Frontal cortex (tissue), 4 donors: Measurements from ENCODE around the gene RBKS. TPM values are rescaled to one million over a fixed set of nuclear protein-coding genes. Genes with fewer than 3 reads are reported as not detected.
A peak's percentile ranks its signal among the peaks of the same experiment; 100 is the strongest.
"Not testable (repeated sequence)": the region's sequence is repeated elsewhere in the genome, so short reads cannot be mapped to it uniquely, and the experiment has no call there.

Experiments used
- DNase-seq, 2 donors: peaks; one replicate each; pipeline ENCODE4 v3.0.0; 2012; ENCODE audit warnings: low spot score in 2 of 2
- FAIRE-seq: peaks from 2 replicates; lab custom pipeline; 2012; peaks lifted over from hg19 to GRCh38; lab: Jason Lieb, UNC
- total RNA-seq: library from RNA; depleted of rRNA; stranded (reverse); fragments of >200 nt; gene quantifications from one replicate; pipeline ENCODE4 v1.2.3, GENCODE V29; 2014
- donor health status: control.
- donor health status: control.
- donor health status: control.

The RBKS gene
- total RNA-seq, 1 donor from 2014 or later = 3.7 TPM

DNA sequence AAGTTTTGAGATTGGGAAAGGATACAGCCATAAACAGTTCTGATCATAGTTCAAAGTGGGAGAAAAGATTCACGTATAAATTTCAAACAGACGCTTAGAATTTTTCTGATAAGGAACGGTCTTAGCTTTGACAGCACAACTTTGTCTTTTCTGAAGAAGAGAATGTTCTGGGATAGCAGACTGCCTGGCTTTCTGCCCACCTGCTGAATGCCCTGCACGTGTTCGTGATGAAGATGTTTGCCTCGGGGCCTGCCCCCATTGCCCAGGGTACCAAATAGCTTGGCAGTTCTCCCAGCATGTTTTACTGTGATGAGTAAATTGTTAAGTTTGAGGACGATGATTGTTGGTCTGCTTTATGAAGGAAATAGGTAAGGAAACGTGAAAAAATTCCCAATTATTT lies 114.1 kb downstream of the RBKS start:
- FAIRE-seq (no peak), DNase-seq (no peak)

DNA sequence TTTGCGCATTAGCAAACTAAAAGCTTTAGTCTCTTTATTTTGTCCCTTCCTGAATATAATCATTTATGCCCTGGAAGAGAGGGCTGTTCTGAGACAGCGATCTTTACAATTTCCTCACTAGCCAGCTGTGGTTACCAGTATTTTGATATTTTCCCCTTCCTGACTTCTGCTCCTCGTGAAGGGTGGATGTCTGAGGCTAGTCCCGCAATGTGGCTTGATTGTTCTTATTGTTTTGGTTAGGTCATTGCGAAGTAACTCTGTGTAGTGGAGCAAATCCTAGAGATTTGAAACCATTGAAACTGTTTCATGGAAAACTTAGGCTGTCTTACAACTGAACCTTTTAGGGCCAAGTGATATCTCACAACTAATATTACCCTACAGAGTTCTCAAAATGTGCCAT lies 116.2 kb downstream of the RBKS start:
- FAIRE-seq (no peak), DNase-seq (no peak)

DNA sequence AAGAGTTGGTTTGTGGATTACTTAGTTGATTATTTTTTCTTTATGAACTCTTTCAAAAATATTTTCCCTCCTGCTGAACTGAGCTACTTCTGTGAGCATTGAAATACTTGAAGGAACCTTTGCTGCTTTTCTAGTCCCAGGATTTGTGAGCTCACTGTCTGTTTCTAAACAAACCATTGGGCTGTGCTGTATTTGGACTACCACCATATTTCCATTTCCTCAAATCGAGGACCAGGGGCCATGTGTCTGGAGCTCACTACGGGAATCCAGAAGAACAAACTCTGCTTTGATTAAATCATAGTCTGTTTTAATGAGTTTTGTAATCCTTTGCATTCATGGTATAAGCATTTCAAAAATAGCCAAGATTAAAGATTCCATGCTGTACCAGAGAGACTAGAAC lies 117.4 kb downstream of the RBKS start:
- FAIRE-seq = no peak
- no peak for DNase-seq

DNA sequence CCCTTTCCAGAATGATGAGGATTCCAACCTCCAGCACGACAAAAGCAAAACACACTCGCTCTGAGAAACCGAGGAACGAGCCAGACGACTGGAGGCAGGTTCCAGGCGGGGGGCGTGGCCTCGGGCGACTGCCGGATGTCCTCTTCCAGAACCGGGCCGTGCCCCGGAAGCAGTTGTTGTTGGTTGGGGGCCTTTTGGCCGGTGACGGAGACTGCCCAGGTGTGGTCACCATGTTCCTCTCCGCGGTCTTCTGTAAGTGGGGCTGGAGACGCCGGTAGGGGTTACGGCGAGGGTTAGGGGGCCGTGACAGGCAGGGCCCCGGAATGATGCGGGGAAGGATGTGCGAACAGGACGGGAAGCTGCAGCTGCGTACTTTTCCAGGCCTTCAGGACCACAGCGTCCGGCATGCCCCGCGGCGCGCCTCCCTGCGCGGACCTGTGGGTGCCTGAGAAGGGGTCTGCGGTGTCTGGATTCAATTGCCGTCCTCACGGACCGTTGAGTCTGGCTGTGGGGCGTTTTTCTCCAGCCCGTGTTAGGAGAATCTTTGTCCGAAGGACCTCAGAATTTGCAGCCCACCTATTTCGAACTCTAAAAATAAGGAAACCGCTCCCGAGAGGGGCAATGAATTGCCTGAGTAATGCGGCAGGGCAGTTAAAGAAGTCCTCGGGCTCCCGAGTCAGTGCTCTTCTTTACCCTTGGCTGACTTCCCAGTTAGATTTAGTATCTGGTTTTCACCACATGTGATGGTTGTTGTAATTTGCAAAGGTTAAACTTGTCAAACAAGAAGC lies 118.4 kb downstream of the RBKS start, which contains the start of gene MRPL33:
TSS of gene MRPL33 (plus strand) at position 172 of the 788 bp plus-strand sequence. CDS start at position 231, 59 bp downstream.
- DNase-seq = peak; percentile 80 to 92
- no peak for FAIRE-seq

DNA sequence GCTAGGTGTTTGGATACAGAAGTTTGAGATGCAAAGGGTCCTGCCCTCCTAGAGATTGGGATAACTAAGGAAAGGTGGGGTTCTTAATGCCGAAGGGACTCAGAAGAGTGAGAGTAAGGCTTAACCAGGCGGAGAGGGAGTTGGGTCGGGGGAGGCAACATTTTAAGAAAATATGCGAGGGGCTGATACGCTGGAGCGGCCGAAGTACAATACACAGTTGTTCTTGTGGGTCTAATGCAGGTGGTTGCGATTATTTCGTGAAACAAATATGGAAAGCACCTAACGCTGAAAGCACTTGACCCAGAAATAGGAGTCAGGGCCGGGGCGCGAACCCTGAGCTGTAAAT lies 119.0 kb downstream of the RBKS start:
- DNase-seq = no peak
- FAIRE-seq = no peak

DNA sequence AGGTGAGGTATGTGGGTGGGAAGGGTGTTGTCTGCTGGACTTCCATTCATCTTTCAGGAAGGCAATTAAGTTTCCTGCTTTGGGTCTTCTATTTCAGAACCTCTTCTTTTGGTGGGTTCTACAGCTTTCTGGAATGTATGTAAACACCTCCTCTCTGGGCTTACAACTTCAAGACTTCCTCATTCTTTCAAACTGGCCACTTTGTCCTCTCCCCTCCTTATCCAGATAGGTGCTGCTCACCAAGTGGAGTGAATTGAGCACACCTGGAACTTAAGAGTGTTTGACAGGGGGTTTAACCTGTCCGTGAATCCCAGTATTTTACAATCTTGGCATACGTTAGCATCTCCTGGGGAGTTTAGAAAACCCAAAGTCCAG lies 123.9 kb downstream of the RBKS start:
- no peak for FAIRE-seq
- no peak for DNase-seq

DNA sequence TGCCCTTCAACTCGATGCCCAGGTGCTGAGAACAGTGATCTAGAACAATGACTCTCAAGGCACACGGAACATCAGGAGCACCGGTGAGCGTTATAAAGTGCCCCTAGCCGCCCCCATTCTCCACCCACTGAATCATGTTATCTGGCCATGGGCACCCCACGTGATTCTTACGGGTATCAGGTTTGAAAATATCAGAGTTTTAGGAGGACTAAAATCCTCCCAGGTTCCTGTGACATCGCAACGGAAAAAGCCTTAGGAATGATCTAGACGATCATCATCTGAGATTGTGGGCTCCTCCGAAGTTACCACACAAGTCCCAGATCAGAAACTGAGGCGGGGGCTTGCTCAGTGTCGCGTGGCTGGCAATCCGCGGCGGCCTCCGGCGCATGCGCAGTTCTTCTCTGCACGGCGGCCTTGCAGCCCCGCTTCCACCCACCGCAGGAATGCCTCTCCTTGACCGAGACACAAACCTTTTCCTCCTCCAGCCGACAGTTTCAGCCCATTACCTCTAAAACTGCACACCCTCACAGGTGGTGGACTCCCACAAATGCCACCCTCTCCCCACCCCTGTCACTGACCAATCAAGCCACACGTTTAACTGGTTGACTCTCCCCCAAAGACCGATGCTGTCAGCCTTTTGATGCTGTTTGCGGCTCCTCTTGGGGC lies 124.4 kb downstream of the RBKS start:
- FAIRE-seq (no peak), DNase-seq (peak in 1 of 2 donors; percentile 36)

DNA sequence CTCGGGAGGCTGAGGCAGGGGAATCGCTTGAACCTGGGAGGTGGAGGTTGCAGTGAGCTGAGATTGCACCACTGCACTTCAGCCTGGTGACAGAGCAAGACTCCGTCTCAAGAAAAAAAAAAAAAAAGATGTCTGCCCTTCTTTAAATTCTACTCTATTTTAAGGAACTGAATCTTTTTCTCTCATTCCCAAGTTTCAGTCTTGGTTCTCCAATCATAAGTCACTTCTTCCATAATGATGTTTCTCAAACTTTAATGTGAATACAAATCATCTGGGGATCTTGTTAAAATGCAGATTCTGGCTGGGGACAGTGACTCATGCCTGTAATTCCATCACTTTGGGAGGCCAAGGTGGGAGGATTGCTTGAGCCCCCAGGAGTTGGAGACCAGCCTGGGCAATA lies 125.7 kb downstream of the RBKS start:
- not testable (repeated sequence) for FAIRE-seq, DNase-seq

DNA sequence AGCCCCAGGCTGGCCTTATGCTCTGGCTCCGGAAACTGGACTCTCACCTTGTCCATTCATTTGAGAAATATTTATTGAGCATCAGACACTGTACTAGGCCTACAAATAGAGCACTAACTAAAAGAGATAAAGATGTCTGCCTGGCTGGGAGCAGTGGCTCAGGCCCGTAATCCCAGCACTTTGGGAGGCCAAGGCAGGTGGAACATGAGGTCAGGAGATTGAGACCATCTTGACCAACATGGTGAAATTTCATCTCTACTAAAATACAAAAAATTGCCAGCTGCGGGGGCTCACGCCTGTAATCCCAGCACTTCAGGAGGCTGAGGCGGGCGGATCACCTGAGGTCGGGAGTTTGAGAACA lies 126.3 kb downstream of the RBKS start:
- DNase-seq (no peak), FAIRE-seq (no peak)

DNA sequence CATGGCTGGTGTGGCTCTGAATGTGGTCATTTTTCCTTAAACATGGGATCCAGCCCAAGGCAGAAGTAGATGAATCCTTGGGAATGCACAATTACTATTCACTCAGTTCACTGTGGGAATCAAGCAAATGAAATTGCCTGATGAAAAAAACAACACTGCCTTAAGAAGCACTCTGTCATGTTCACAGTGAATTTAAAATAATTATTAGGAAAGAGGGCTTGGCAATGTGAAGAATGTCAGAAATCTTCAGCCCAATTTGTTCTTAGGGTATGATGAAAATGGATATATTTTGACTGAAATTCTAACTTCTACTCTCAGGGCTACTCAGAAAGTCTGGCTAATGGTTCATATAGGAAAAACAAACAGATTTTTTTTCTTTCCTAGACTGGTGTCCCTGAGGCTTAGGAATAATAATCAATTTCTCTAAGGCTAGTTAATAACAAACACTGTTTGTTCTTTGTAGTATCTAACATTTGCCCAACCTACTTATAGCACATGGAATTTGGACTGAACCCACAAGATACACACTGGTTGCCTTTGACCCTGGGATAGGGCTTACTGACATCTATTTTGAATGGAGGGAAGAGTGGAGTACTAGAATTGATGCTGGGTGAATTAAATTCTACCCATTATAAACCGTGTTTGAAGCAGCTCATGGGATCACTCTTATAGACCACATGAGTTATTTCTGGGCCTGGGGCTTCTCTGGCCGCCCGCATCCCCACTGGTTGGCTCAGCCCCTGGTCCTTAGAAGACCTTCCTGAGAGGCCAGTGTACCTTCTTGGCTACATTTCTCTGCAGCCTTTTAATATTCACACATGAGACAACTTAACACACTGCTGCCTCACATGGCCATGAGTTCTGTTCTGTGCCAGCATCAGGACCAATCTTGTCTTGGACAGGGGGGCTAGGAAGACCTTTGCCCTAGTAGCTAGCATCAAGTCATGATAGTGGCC lies 127.0 kb downstream of the RBKS start:
- no peak for FAIRE-seq
- no peak for DNase-seq

DNA sequence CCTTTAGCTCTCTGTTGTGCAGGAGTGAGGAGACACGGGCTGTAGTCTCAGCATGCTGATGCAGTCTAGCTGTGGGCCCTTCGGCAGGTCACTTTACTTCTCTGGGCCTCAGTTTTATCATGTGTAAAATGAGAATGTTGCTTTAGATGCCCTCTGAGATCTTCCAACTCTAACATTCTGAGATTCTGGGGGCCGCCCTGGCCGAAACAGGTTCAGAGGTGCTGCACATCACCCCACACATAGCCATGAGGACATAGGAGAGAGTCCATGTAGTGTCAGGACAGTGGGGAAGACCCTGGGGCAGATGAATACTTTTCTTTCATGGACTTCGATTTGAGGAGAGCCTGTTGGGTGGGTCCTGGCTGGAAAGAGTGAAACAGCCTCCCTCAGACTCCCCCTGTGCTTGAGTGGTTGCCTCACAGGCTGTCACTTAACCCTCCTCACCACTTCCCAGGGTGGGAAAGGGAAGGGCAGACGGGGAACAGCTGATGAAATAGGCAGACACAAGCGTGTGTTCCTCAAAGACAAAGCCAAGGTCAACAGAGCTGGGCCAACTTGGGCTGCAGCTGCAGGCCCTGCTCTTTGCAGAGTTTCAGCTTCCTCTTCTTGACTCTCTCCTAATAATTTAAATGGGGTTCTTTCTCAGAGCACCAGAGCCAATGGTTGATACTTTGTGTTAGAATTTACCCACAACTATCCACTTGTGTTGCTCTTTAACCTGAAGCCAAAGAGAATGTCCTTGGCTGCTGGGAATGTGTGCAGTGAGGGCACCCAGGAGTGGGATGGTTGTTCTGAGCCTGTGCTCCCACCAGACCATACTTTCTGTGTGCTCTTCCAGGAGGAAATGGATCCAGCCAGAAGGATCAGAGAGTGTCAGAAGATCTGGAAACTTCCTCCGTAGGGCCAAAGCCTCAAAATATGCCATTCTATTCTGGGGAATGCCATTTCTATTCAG lies 133.4 kb downstream of the RBKS start:
- DNase-seq = no peak
- no peak for FAIRE-seq

DNA sequence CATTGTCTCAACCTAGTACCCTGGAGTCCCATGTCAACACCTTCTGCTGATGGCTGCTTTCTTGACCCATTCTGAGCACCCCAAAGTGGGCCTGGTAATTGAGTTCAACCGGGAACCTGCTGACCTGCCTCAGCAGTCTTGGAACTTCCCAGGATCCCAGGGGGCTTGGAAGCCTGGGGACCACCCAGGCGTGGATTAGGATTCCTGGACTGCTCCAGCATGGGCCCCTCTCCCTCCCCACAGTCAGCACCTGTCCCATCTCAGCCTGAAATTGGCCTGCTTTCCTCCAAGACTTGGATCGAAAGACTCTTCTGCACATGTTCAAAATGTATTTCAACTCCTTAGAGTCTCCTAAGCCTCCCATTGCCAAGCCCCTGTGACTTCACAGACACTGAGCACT lies 134.1 kb downstream of the RBKS start:
- FAIRE-seq = no peak
- no peak for DNase-seq

DNA sequence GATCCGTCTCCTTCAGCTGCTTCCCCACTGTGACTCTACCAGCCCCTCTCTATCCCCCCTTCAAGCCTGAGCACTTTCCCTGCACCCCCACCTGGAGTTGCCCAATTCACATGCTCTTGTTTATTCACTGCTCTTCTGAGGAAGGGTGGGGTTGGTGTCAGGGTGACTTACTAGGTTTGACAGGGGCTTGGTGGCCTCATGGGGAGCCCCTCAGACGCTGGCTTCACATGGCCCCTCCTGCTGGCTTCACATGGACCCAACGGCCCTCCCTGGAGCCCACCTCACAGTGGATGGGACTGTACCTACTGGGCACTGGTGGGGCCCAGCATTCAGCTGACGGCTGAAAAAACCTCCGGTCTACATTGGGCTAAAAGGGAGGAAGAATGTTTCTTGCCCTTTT lies 135.4 kb downstream of the RBKS start:
- FAIRE-seq = no peak
- DNase-seq = no peak

DNA sequence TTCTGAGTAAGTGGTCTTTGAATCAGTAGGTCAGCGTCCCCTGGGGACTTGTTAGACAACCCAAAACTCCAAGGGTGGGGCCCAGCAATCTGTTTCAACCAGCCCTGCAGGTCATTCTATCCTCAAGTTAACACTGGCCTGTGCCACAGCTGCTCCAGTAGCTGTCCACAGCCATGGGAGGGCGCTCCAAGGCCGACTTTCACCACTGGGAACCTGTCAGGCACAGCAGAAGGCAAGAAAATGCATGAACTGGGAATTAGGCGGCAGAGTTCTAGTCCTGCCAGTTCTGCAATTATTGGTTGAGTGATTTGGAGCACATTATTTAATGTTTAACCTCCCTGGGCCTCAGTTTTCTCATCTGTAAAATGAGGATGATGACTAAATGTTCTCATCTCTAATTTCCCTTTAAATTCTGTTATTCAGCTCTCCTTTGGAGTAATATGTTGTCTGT lies 136.0 kb downstream of the RBKS start:
- no peak for DNase-seq
- no peak for FAIRE-seq

DNA sequence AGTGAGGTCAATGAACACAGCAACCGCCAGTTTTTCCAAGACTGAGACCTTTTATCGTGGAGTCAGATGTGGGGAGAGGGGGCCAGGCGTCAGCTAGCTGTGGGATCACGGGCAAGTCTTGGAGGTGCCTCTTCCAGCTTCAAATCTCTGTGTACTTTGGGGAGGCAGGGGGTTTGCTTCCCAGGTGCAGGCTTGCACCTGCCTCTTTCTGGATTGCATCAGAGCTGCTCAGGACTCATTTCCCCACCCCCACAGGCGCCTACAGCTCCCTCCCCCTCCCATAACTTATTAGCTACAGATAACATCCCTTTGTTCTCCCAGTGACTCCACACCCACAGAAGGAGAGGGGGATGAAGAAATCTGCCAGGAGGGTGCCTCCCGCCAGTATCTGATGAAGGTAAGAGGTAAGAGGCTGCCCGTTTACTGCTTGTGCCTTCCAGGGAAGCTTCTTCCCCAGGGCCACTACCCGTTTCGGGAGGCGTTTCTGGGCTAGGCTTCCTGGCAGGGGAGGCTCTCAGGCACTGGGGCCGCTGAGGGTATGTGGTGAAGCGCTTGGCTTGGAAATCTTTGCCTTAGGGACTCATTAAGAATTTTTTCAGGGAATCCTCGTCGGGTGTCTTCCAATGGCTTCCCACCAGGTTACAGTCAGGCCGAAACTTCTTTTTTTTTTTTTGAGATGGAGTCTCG lies 137.5 kb downstream of the RBKS start:
- FAIRE-seq (no peak), DNase-seq (no peak)

DNA sequence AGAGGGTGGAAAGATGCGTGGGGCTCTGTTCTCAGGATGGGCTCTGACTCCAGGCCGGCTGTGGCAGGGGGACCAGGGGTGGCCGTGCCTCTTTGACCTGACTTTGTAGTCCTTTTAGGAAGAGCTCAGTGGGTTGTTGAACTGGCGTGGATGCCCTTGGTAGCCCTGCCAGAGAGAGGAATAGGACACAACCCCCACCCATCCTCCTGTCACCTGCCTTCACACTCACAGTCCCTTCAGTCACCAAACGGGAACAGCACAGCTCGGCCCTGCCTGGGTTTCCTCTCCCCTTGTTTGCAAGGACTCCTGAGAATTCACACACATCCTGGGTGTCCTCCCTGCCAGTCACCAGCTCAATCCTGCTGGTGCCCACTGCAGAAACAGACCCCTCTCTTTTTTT lies 138.8 kb downstream of the RBKS start:
- FAIRE-seq (no peak), DNase-seq (no peak)

DNA sequence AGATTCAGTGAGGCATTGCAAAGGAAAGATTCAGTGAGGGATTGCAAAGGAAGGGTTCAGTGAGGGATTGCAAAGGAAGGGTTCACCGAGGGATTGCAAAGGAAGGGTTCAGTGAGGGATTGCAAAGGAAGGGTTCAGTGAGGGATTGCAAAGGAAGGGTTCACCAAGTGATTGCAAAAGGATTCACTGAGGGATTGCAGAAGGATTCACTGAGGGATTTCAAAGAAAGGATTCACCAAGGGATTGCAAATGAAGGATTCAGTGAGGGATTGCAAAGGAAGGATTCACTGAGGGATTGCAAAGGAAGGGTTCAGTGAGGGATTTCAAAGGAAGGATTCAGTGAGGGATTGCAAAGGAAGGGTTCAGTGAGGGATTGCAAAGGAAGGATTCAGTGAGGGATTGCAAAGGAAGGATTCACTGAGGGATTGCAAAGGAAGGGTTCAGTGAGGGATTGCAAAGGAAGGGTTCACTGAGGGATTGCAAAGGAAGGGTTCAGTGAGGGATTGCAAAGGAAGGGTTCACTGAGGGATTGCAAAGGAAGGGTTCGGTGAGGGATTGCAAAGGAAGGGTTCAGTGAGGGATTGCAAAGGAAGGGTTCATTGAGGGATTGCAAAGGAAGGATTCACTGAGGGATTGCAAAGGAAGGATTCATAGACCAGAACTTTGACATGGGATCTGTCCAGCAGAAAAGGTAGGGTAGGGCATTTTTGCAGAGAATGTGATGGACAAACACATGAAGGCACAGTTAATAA lies 141.2 kb downstream of the RBKS start:
- not testable (repeated sequence) for FAIRE-seq, DNase-seq

DNA sequence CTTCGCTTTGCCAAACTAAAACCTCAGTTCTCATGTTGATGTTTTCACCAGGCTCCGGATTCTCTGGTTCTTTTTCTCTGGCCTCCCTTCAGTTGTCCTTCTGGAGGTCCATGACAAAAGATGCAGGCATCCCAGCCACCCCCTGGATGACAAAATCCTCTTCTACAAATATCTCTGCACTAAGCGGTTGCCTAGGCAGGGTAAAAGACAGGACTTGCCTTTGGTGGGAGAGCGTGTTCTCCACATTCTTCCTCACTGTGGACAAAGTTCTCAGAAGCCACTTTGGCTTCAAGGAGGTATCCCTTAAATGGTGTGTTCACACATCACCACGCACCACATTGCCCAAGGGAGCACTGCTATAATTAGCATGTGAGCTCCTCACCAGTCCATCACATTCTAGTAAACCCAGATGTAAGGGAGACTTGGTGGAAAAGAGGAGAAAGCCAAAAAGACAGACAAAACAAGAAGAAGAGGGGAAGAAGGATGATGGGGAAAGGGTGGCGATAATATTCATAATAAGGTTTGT lies 142.3 kb downstream of the RBKS start:
- FAIRE-seq = no peak

More for the DNA sequence above, 142.3 kb downstream of the RBKS start:
- DNase-seq = no peak
